Fibroblast of villous mesenchyme (primary cell): ENCODE measurements around the gene ELP2. TPM values are rescaled to one million over a fixed set of nuclear protein-coding genes. Genes with fewer than 3 reads are reported as not detected.
A peak's percentile ranks its signal among the peaks of the same experiment; 100 is the strongest.

Experiments
- DNase-seq: peaks from one replicate; pipeline ENCODE4 v3.0.0-alpha.2; 2010; ENCODE audit warnings: low read depth
- H3K4me3 ChIP-seq: 2 replicates; pipeline ENCODE4 v1.5.1; 2011; ENCODE audit warnings: low read depth, mild to moderate bottlenecking, low read length
- CTCF ChIP-seq: IDR thresholded peaks from 2 replicates; pipeline ENCODE4 v1.5.1; 2012; ENCODE audit warnings: low read depth, mild to moderate bottlenecking, low read length; ENCODE audit not compliant: insufficient read depth
- total RNA-seq: library from RNA; depleted of rRNA; stranded (reverse); fragments of >200 nt; gene quantifications from 2 replicates; pipeline ENCODE4 v1.2.3, GENCODE V29; 2012

The ELP2 gene
- total RNA-seq, 1 donor = 104 TPM

DNA sequence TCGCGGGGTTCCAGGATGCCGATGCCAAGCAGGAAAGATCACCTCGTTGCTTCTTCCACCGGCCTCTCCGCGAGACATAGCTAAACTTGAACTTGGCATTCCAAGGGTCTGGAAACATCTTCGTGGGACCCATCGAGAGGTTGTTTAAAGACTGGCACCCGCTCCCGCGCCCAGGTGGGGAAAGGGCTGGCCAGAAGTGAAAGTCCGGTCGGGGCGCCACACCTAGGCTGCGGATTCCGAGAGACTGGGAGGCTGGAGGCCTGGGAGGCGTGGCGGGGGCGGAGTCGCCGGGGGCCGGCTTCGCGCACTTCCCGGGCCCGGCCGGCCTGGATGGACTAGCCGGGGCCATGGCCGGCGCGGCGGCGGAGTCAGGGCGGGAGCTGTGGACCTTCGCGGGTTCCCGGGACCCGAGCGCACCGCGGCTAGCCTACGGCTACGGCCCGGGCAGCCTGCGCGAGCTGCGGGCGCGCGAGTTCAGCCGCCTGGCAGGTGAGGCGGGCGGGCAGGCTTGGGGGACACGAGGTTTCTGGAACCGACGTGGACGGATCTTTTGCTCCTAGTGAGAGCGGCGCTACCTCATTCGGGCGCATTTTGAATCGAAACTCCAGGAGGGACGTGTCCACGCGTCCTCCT lies 57.6 kb downstream of the ELP2 start, which contains the start of gene MOCOS:
TSS of gene MOCOS (plus strand) at position 305 of the 633 bp plus-strand sequence. CDS start at position 348, 43 bp downstream.
- TF ChIP-seq CTCF = no peak
- H3K4me3 ChIP-seq = peak within 1 kb of the TSS; percentile 90
- DNase-seq = peak; percentile 60

- DNase-seq = peak; percentile 50
- H3K4me3 ChIP-seq = peak overlapping the region; percentile 90
- TF ChIP-seq CTCF = no peak
Observed at GRCh38 chr18:36187826-36188721, 58.4 kb downstream of the ELP2 start.

GRCh38 chr18:36188916-36189315 lies 59.2 kb downstream of the ELP2 start:
- TF ChIP-seq CTCF = no peak
- no peak overlapping the region for H3K4me3 ChIP-seq
- DNase-seq = no peak

DNA sequence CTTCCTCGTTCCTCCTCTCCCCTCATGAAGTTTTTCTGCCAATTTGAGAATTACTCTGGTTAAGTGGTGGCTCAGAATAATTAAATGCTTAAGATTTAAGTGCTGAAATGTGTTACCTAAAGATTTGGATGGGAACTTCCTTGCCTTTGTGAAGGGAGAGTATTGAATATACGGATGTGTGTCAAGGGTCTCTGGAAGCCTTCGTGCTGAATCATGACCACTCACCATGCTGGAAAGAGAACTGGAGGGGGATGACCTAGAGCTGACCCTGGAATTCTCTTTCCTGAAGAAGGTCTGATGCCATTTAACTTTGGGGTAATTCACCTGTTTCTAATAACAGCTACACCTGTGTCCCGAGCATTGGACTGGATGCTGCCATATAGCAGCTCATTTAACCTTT lies 59.8 kb downstream of the ELP2 start:
- no peak for DNase-seq
- no peak overlapping the region for H3K4me3 ChIP-seq

GRCh38 chr18:36191286-36191685 lies 61.6 kb downstream of the ELP2 start:
- no peak overlapping the region for H3K4me3 ChIP-seq
- DNase-seq = no peak
- no peak for TF ChIP-seq CTCF

More for the DNA sequence above, 59.8 kb downstream of the ELP2 start:
- TF ChIP-seq CTCF = no peak

DNA sequence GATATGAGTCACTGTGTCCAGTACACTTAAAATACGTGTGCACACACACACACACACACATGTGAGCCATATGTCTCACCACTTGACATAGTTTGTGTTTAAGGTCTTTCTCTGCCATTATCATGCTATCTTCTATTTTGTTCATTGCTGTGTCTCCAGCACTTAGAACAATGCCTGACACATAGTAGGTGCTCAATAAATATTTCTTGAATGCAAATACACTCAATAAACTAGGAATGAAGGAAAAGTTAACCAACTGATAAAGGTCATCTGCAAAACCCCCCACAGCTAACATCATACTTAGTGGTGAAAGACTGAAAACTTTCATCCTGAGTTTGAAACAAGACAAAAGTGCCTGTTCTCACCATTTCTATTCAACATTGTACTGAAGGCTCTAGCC lies 62.0 kb downstream of the ELP2 start:
- no peak for TF ChIP-seq CTCF
- no peak for DNase-seq
- H3K4me3 ChIP-seq = no peak overlapping the region
